GM19043 (cell line): ENCODE measurements around the gene TPSB2.
"Not testable (repeated sequence)": the region's sequence is repeated elsewhere in the genome, so short reads cannot be mapped to it uniquely, and the experiment has no call there.

Experiments used
- ATAC-seq: cut with Tn5 transposase; IDR thresholded peaks from one replicate; pipeline ENCODE4 v1.9.1; 2021; ENCODE audit warnings: low read depth; ENCODE audit not compliant: unreplicated experiment

Gene TPSB2

GRCh38 chr16:1189455-1189854 is 40.5 kb downstream of the TPSB2 start:
- no peak for ATAC-seq

- no peak for ATAC-seq
Measured at GRCh38 chr16:1188432-1189189, 41.4 kb downstream of the TPSB2 start.

GRCh38 chr16:1185460-1186207 is 44.4 kb downstream of the TPSB2 start:
- not testable (repeated sequence) for ATAC-seq

- no peak for ATAC-seq
Measured at GRCh38 chr16:1184980-1185379, 45.0 kb downstream of the TPSB2 start.

- ATAC-seq, result no peak
Measured at GRCh38 chr16:1184156-1184868, 45.7 kb downstream of the TPSB2 start.

GRCh38 chr16:1182950-1183907 is 46.8 kb downstream of the TPSB2 start:
- no peak for ATAC-seq

GRCh38 chr16:1182316-1182671 is 47.7 kb downstream of the TPSB2 start:
- no peak for ATAC-seq

GRCh38 chr16:1181404-1182315 is 48.3 kb downstream of the TPSB2 start:
- ATAC-seq, result no peak

- ATAC-seq, result no peak
Measured at GRCh38 chr16:1180549-1181403, 49.2 kb downstream of the TPSB2 start.
